Right hindlimb (tissue), 1 donor: ENCODE results near the gene NTRK2.

Source experiments
- DNase-seq: peaks from one replicate; pipeline ENCODE4 v3.0.0-alpha.2; 2018

NTRK2 gene

DNA sequence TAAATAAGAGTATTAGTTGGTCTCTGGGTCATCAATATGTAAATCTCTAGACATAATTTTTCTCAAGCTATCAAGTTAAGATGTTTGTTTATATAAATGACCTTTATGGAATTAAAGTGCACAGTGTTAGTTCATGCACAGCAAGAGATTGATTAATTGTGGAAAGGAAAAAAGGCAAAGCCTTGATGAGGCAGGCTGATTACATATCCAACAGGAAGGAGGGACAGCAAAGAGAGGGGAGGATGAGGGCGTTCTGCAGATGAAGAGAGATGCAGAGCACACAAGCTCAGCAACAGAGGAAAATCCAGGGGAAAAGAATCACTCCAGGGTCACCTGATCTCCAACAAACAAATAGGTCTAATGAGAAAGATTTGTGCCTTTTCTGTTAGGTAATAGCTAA is 16.5 kb downstream of the NTRK2 start:
- DNase-seq = no peak

GRCh38 chr9:84688956-84689355 is 19.4 kb downstream of the NTRK2 start:
- no peak for DNase-seq

GRCh38 chr9:84691634-84692033 is 22.1 kb downstream of the NTRK2 start:
- no peak for DNase-seq

DNA sequence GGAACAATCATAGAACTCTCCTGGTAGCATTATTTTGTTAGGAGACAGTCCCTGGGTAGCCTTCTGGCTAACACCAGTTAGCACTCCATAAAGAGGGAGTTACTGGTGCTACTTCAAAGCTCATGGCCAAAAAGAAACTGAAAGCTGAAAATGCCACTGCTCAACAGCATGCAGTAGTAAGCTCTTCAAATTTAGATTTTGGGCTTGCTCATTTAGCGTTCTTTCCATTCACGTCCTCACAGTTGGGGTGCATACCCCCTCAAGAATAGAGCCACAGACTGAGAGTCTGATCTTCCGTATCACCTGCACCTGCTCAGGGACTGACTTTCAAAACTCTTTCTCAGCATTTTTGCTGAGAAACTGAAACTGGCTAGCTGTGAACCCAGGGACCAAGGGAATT is 24.7 kb downstream of the NTRK2 start:
- no peak for DNase-seq

- no peak for DNase-seq
These were observed 27.5 kb downstream of the NTRK2 start for GRCh38 chr9:84697042-84697441.

GRCh38 chr9:84697509-84698114 is 28.1 kb downstream of the NTRK2 start:
- peak; percentile 72 for DNase-seq

DNA sequence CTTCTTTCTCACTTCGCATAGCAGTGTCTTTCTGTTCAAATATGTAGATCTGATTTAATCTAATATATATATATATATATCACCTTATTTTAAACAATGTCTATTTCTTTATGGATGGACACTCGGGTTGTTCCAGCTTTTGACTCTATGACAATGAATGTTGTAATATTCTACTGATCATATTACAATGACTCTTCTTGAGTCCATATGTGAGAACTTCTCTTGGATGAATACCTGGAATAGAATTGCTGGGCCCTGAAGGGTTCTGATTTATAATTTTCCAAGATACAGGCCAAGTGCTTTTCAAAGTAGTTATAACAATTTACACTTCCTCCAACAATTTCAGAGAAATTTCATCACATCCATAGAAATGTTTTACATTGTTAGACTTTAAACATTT is 28.8 kb downstream of the NTRK2 start:
- DNase-seq = no peak

DNA sequence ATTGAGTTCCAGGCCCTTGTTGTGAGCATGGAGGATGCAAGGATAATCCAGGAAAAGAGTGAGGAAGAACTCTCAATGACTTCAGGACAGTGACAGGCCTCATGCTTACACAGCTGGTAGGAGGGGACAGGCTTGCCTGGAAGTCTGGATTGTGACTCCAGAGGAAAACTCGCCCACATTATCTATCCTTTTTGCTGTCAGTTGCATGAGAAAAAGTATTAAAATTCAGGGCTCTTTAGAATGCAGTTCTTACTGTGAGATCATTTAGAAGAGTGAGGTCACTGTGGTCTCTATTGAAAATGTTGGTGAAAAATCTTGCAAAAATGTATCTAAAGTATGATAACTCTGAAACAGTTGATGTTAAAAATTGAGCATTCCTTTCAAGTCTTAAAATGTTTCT is 30.5 kb downstream of the NTRK2 start:
- DNase-seq = no peak

DNA sequence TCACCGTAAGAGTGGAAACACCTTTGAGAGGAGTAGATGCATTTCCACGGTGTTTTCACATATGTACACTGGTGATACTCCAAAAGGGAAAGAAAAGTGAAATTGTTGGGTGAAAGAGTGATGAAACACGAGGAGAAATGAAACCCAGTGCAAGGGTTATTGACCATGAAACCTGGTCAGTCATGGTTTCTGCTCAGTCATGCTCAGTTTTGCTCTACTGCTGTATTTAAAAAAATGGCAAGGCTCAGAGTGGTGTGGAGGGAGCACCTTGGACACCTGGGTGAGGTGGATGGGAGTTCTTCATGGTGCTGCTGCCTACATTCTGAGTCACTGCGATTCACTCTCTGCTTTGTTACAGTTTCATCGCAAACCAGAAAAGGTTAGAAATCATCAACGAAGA is 32.3 kb downstream of the NTRK2 start:
- DNase-seq = no peak

DNA sequence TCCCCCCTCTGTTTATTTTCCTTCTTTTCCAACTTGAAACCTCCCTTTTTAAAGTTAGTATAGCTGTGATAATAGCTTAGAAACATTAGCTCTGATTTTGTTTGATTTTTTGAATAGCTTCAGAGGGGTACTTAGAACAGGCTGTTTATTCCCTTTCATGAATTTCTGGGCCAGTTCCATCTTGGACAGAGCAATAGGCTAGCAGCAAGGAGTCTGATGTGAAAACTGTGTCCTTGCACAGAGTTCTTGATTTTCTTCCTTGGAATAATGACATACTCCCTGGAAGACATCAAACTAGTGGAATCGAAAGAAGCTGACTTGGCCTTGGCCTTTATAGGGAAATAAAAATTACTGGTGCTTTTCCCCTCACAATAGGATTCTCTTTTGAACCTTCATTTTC is 32.9 kb downstream of the NTRK2 start:
- DNase-seq = no peak

GRCh38 chr9:84703793-84704192 is 34.3 kb downstream of the NTRK2 start:
- DNase-seq = no peak

DNA sequence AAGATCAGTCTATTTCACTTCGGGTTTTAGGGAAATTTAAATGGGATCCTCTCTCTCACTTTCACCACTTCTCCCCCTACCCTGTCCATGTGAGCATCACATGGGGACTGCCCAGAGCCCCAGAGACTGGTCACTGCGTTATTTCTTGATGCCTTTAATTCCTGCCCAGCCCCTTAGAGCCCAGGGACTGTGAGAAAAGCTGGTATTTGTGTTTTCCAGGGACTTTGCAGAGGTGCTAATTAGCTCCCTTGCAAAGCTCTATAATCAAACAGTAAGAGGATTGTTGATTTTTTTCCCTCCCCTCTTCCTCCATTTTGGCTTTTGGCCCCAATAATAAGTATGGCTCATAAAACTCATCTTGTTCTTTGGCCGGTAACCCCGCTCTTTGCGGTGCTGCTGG is 35.6 kb downstream of the NTRK2 start:
- no peak for DNase-seq

DNA sequence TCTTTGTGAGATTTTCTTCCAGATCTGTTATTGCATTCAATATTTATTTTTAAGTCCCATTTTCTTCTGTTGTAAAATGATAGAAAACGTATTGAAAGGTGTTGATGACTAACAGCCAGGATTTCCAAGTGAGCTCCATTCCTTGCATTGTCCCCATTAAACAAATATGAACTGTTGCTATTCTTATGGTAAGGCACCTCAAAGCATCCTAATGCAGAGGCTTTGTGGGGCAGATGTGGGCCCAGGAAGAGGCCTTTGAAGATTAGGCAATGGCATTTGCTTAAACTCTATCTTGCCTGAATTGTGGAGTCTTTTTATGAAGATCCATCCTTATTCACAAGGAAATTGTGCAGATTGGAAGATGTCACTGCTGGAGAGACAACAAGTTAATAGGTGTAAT is 38.9 kb downstream of the NTRK2 start:
- no peak for DNase-seq

- no peak for DNase-seq
These were observed 39.5 kb downstream of the NTRK2 start for GRCh38 chr9:84709056-84709455.

- DNase-seq = no peak
These were observed 41.3 kb downstream of the NTRK2 start for GRCh38 chr9:84710701-84711397.

DNA sequence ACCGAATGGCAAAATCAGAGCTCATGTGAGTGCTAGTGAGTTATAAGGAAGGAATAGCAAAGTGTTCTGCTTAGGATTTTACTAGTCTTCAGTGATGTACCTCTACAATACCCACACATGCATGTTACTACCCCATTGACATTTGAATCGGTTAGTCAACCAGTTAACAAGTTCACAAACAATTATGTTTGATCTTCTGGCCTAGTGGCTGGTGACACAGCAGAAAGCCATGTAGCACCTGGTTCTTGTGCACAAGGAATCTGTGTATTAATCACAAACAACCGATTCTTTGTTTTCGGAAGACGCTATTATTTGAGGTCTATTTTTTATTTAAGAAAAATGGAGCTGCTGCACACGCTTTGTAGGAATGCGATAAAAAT is 41.9 kb downstream of the NTRK2 start:
- no peak for DNase-seq

DNA sequence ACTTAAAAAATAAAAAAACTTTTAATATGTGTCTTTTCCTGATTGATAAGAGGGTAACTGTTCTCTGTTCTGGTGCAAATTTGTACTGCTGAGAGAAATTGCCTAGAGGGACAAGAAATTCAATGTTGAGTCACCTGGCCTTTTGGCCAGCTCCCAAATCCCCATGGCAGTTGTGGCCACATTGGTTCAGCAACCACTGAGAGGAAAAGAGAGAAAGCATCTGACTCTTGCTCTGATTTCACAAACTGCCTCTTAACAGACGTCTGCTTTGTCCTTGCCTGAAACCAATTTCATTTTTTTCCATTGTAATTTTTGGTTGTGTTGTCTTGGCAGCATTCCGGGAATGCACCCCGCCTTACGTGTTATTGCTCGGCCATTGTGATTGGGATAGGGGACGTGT is 42.4 kb downstream of the NTRK2 start:
- DNase-seq = peak; percentile 31

DNA sequence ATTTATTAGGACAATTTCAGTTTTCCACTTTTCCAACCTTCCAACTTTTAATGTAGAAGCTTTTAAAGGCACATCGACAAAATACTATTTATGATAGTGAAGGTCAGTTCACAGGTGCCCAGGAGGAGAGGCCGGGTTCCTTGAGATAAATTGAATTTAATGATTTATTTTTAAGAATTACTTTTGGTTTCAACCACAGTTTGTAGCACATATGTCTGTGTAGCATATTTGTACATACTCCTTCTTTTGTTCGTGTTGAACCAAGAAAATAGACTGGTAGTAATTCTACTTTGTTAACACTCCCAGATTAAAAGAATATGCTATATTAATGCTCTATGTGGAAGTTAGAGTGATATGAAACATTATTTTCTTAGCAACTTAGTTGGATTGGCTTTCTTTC is 46.7 kb downstream of the NTRK2 start:
- no peak for DNase-seq

DNA sequence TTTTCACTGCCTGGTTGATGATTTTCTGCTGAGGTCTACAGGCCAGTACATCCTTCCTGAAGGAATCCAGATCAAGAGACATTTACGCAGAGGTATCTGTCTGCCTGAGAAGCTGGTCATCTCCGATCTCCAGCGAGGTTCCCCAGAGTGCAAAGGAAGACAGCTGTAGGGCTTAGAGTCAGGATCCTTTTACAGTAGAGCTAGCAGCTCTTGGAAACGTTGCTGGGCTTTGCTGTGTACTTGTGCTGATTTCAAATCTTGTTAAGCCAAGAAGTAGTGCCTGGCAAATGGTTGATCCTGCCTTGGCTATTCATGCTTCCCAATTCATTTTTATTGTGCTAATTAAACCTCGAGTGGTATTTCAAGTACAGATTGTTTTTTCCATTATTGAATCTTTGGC is 48.9 kb downstream of the NTRK2 start:
- peak; percentile 49 for DNase-seq

GRCh38 chr9:84722388-84722989 is 53.0 kb downstream of the NTRK2 start:
- no peak for DNase-seq

DNA sequence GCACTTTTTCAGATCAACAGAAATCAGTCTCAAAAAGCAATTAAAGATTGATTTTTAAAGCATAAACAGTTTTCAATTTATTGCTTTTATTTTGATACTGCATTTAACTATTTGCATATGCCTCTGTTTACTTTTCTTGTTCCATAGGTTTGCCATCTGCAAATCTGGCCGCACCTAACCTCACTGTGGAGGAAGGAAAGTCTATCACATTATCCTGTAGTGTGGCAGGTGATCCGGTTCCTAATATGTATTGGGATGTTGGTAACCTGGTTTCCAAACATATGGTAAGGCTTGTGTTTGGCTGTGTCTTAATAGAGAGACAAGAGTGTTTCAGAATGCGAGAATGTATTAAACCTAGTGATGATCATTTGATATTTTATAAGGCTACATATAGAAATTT is 53.9 kb downstream of the NTRK2 start:
- DNase-seq = no peak

- DNase-seq = no peak
These were observed 62.2 kb downstream of the NTRK2 start for GRCh38 chr9:84731696-84732095.

DNA sequence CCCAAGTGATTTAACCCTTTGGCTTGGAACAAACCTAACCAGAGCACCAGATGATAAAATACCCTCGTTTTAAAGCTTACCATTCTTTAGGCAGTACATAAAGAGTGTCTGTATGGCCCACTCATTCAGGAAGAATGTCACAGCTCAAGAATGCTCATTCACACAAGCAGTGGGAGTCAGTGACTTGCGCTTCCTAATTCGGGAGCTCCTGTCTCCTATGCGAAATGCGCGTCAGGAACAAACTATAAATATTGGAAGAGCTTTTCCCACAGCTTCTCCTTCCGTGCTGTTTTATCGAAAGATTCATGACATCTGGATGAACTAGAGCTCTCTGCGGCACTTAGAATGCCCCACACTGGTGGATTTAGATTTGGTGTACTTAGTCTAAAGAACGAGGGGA is 66.6 kb downstream of the NTRK2 start:
- DNase-seq = no peak

GRCh38 chr9:84736536-84736935 is 67.0 kb downstream of the NTRK2 start:
- no peak for DNase-seq

DNA sequence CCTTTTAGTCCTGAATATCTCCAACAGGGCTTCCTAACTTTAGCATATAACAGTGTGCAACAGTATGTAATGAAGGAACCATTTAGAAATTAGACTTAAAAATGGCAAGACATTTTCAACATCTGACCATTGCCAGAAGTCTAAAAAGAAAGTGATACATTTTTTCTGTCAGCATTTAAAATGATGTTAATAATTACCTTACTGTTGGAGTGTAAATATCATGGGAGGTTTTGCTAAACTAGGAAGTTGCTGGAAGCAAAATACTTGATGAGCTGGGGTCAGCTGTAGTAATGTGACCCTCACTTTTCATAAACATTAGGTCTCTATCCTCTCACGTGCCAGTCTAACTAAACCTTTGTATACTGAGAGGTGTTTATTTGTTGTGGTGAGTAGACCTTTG is 68.8 kb downstream of the NTRK2 start:
- DNase-seq = no peak
